GM19035 (cell line): ENCODE data around the gene BBS10.
"Not testable (repeated sequence)": the region's sequence is repeated elsewhere in the genome, so short reads cannot be mapped to it uniquely, and the experiment has no call there.

Experiments
- ATAC-seq: cut with Tn5 transposase; IDR thresholded peaks from one replicate; pipeline ENCODE4 v1.9.1; 2021; ENCODE audit not compliant: unreplicated experiment

Gene BBS10

GRCh38 chr12:76348079-76348901 lies at the start of gene BBS10:
TSS of gene BBS10 (minus strand) at chr12:76348415. CDS start at chr12:76348358, 57 bp downstream.
- peak; percentile 98 for ATAC-seq

GRCh38 chr12:76391461-76391860 lies 43.2 kb upstream of the BBS10 start:
- no peak for ATAC-seq

GRCh38 chr12:76387614-76388013 lies 39.4 kb upstream of the BBS10 start:
- ATAC-seq: no peak

GRCh38 chr12:76384560-76384959 lies 36.3 kb upstream of the BBS10 start:
- ATAC-seq: no peak

- no peak for ATAC-seq
These were observed 35.8 kb upstream of the BBS10 start for GRCh38 chr12:76383988-76384387.

- ATAC-seq: no peak
These were observed 31.0 kb upstream of the BBS10 start for GRCh38 chr12:76379261-76379660.

- not testable (repeated sequence) for ATAC-seq
These were observed 28.7 kb upstream of the BBS10 start for GRCh38 chr12:76376876-76377275.

- ATAC-seq: no peak
These were observed 27.7 kb upstream of the BBS10 start for GRCh38 chr12:76375939-76376338.

- ATAC-seq: no peak
These were observed 27.3 kb upstream of the BBS10 start for GRCh38 chr12:76375470-76375869.

GRCh38 chr12:76374386-76375020 lies 26.3 kb upstream of the BBS10 start:
- no peak for ATAC-seq

GRCh38 chr12:76368230-76368629 lies 20.0 kb upstream of the BBS10 start:
- no peak for ATAC-seq

- ATAC-seq: no peak
These were observed 17.9 kb upstream of the BBS10 start for GRCh38 chr12:76366163-76366562.

- not testable (repeated sequence) for ATAC-seq
These were observed 15.9 kb upstream of the BBS10 start for GRCh38 chr12:76364131-76364530.

- ATAC-seq: no peak
These were observed 12.1 kb upstream of the BBS10 start for GRCh38 chr12:76360316-76360715.

- no peak for ATAC-seq
These were observed 7.9 kb upstream of the BBS10 start for GRCh38 chr12:76356071-76356470.

GRCh38 chr12:76346798-76347420 lies 1.3 kb downstream of the BBS10 start:
- no peak for ATAC-seq

GRCh38 chr12:76346236-76346635 lies 2.0 kb downstream of the BBS10 start:
- ATAC-seq: no peak

- ATAC-seq: no peak
These were observed 2.6 kb downstream of the BBS10 start for GRCh38 chr12:76345569-76345968.

GRCh38 chr12:76341436-76342030 lies 6.7 kb downstream of the BBS10 start:
- ATAC-seq: no peak

- no peak for ATAC-seq
These were observed 7.4 kb downstream of the BBS10 start for GRCh38 chr12:76340680-76341435.

GRCh38 chr12:76337583-76337982 lies 10.6 kb downstream of the BBS10 start:
- no peak for ATAC-seq
